Measurements from ENCODE around the gene PDE10A.

- TF ChIP-seq EZH2 (IDR thresholded peaks at IDR 0.05; ENCODE audit: insufficient read depth, low read length) (no peak), CTCF (IDR thresholded peaks at IDR 0.05; ENCODE audit: insufficient read depth, low read depth, low read length) (no peak)
Observed at GRCh38 chr6:165403006-165403595, 259.9 kb downstream of the PDE10A start.
